Activated naive CD4-positive, alpha-beta T cell (primary cell): ENCODE results near the gene AFG1L.
"Not testable (repeated sequence)": the region's sequence is repeated elsewhere in the genome, so short reads cannot be mapped to it uniquely, and the experiment has no call there.

ENCODE experiments used
- DNase-seq, 4 experiments: peaks; one replicate each; lab custom pipeline; 2025; lab: John Stamatoyannopoulos, UW

The AFG1L gene

GRCh38 chr6:108288742-108289141, 6.1 kb upstream of the AFG1L start:
- DNase-seq: no peak

GRCh38 chr6:108291091-108291490, 3.8 kb upstream of the AFG1L start:
- no peak for DNase-seq

- DNase-seq: not testable (repeated sequence)
Measured at GRCh38 chr6:108292561-108292960, 2.3 kb upstream of the AFG1L start.

- DNase-seq: no peak
Measured at GRCh38 chr6:108293527-108294296, 1.1 kb upstream of the AFG1L start.

- DNase-seq: no peak
Measured at GRCh38 chr6:108294297-108294726, 542 bp upstream of the AFG1L start.

GRCh38 chr6:108295676-108296075, 822 bp downstream of the AFG1L start:
- DNase-seq: no peak

GRCh38 chr6:108302386-108302785, 7.5 kb downstream of the AFG1L start:
- no peak for DNase-seq

- DNase-seq: no peak
Measured at GRCh38 chr6:108304646-108305045, 9.8 kb downstream of the AFG1L start.

- not testable (repeated sequence) for DNase-seq
Measured at GRCh38 chr6:108308641-108309040, 13.8 kb downstream of the AFG1L start.

GRCh38 chr6:108309844-108310243, 15.0 kb downstream of the AFG1L start:
- no peak for DNase-seq

- DNase-seq: no peak
Measured at GRCh38 chr6:108312605-108313004, 17.8 kb downstream of the AFG1L start.

- no peak for DNase-seq
Measured at GRCh38 chr6:108321253-108321747, 26.4 kb downstream of the AFG1L start.

GRCh38 chr6:108322728-108323127, 27.9 kb downstream of the AFG1L start:
- no peak for DNase-seq

GRCh38 chr6:108323710-108324466, 29.0 kb downstream of the AFG1L start:
- DNase-seq: no peak

- DNase-seq: not testable (repeated sequence)
Measured at GRCh38 chr6:108330221-108330785, 35.4 kb downstream of the AFG1L start.

GRCh38 chr6:108330806-108331205, 36.0 kb downstream of the AFG1L start:
- no peak for DNase-seq

- no peak for DNase-seq
Measured at GRCh38 chr6:108331982-108332381, 37.1 kb downstream of the AFG1L start.

GRCh38 chr6:108336971-108337370, 42.1 kb downstream of the AFG1L start:
- DNase-seq: no peak

- DNase-seq: no peak
Measured at GRCh38 chr6:108337721-108338120, 42.9 kb downstream of the AFG1L start.

- DNase-seq: no peak
Measured at GRCh38 chr6:108341372-108341771, 46.5 kb downstream of the AFG1L start.

- DNase-seq: no peak
Measured at GRCh38 chr6:108343894-108344293, 49.0 kb downstream of the AFG1L start.

- DNase-seq: no peak
Measured at GRCh38 chr6:108348655-108349349, 53.9 kb downstream of the AFG1L start.
